Trophoblast cell (in vitro differentiated cells and primary cell): ENCODE results near the gene MYRIP.
"Not testable (repeated sequence)": the region's sequence is repeated elsewhere in the genome, so short reads cannot be mapped to it uniquely, and the experiment has no call there.

Experiments used
- DNase-seq, 2 donors: peaks; one replicate each; pipeline ENCODE4 v3.0.0-alpha.2; 2016
- H2AFZ ChIP-seq: 2 replicates; pipeline ENCODE4 v1.6.1; 2013; ENCODE audit warnings: low read length, moderate library complexity, mild to moderate bottlenecking; ENCODE audit not compliant: insufficient read depth, poor library complexity
- H2AK5ac ChIP-seq: 2 replicates; pipeline ENCODE4 v1.6.1; 2013; ENCODE audit warnings: mild to moderate bottlenecking, low read length
- H2BK120ac ChIP-seq: 2 replicates; pipeline ENCODE4 v1.6.1; 2013; ENCODE audit warnings: low read length, mild to moderate bottlenecking, moderate library complexity; ENCODE audit not compliant: insufficient read depth, poor library complexity
- H2BK12ac ChIP-seq: 2 replicates; pipeline ENCODE4 v1.6.1; 2013; ENCODE audit warnings: mild to moderate bottlenecking, low read length, moderate library complexity
- H2BK5ac ChIP-seq: 2 replicates; pipeline ENCODE4 v1.6.1; 2013; ENCODE audit warnings: low read length, low read depth, moderate library complexity, mild to moderate bottlenecking; ENCODE audit not compliant: poor library complexity
- H3K14ac ChIP-seq: 2 replicates; pipeline ENCODE4 v1.6.1; 2013; ENCODE audit warnings: mild to moderate bottlenecking, low read length
- H3K18ac ChIP-seq: 2 replicates; pipeline ENCODE4 v1.6.1; 2013; ENCODE audit warnings: mild to moderate bottlenecking, low read length
- H3K23ac ChIP-seq: 2 replicates; pipeline ENCODE4 v1.6.1; 2013; ENCODE audit warnings: low read length
- H3K27ac ChIP-seq: 2 replicates; pipeline ENCODE4 v1.5.1; 2013; ENCODE audit warnings: low read depth, mild to moderate bottlenecking, inconsistent platforms, low read length, moderate library complexity
- H3K27me3 ChIP-seq: 2 replicates; pipeline ENCODE4 v1.6.1; 2013; ENCODE audit warnings: inconsistent platforms, mild to moderate bottlenecking, low read length, moderate library complexity; ENCODE audit not compliant: insufficient read depth
- H3K36me3 ChIP-seq, 2 experiments: 1 replicate in 1 of 2; 2 replicates in 1 of 2; pipeline ENCODE4 v1.6.1; 2013; ENCODE audit warnings: low read length in 2 of 2, mild to moderate bottlenecking in 2 of 2, moderate library complexity in 1 of 2; ENCODE audit not compliant: insufficient read depth in 2 of 2, control insufficient read depth in 1 of 2
- H3K4ac ChIP-seq: 2 replicates; pipeline ENCODE4 v1.6.1; 2013; ENCODE audit warnings: low read depth, mild to moderate bottlenecking, low read length, moderate library complexity
- H3K4me1 ChIP-seq, 2 experiments: 1 replicate in 1 of 2; 2 replicates in 1 of 2; pipeline ENCODE4 v1.6.1; 2013; ENCODE audit warnings: low read length in 2 of 2, mild to moderate bottlenecking in 2 of 2, moderate library complexity in 1 of 2; ENCODE audit not compliant: insufficient read depth in 2 of 2, control insufficient read depth in 1 of 2
- H3K4me2 ChIP-seq: 2 replicates; pipeline ENCODE4 v1.6.1; 2013; ENCODE audit warnings: inconsistent platforms, mild to moderate bottlenecking, low read length, moderate library complexity
- H3K4me3 ChIP-seq: 2 replicates; pipeline ENCODE4 v1.5.1; 2013; ENCODE audit warnings: mild to moderate bottlenecking, low read depth, low read length, inconsistent platforms
- H3K79me1 ChIP-seq: one replicate; pipeline ENCODE4 v1.6.1; 2013; ENCODE audit warnings: low read length
- H3K79me2 ChIP-seq: 2 replicates; pipeline ENCODE4 v1.6.1; 2013; ENCODE audit warnings: low read length, mild to moderate bottlenecking; ENCODE audit not compliant: control insufficient read depth, insufficient read depth, poor library complexity
- H3K9ac ChIP-seq: 2 replicates; pipeline ENCODE4 v1.6.1; 2013; ENCODE audit warnings: mild to moderate bottlenecking, low read length
- H3K9me3 ChIP-seq: 2 replicates; pipeline ENCODE4 v1.6.1; 2013; ENCODE audit warnings: low read depth, mild to moderate bottlenecking, control low read depth, inconsistent platforms, low read length; ENCODE audit not compliant: insufficient read depth
- H4K12ac ChIP-seq: 2 replicates; pipeline ENCODE4 v1.6.1; 2013; ENCODE audit warnings: low read depth, mild to moderate bottlenecking, low read length, moderate library complexity
- H4K8ac ChIP-seq: 2 replicates; pipeline ENCODE4 v1.6.1; 2013; ENCODE audit warnings: low read depth, mild to moderate bottlenecking, low read length, moderate library complexity
- H4K91ac ChIP-seq: one replicate; pipeline ENCODE4 v1.6.1; 2013; ENCODE audit warnings: low read depth, mild to moderate bottlenecking, low read length, moderate library complexity
- WGBS: extraction: QIAGEN DNeasy Blood & Tissue Kit; methylation state at CpG from one replicate; pipeline ENCODE4 v1.1.7; 2013; ENCODE audit warnings: missing lambda C conversion rate; ENCODE audit not compliant: insufficient read length, insufficient coverage; ENCODE audit errors: extremely low coverage; 5-methylcytosine and 5-hydroxymethylcytosine counted together

Gene MYRIP

GRCh38 chr3:39765575-39765974 lies 43.8 kb upstream of the MYRIP start:
- no peaks in the 10 kb centered on the region for H3K79me1 ChIP-seq
- H2BK120ac ChIP-seq, result no peak overlapping the region
- no peak overlapping the region for H2BK12ac ChIP-seq
- H3K4me3 ChIP-seq, result no peak overlapping the region
- H3K14ac ChIP-seq, result no peak overlapping the region
- peaks cover 2% of the 10 kb centered on the region for H3K9me3 ChIP-seq
- no peak overlapping the region for H4K91ac ChIP-seq
- H4K8ac ChIP-seq, result no peak overlapping the region
- H3K4me1 ChIP-seq, result no peaks in the 10 kb centered on the region
- no peak overlapping the region for H3K27ac ChIP-seq
- no peak overlapping the region for H3K18ac ChIP-seq
- H4K12ac ChIP-seq, result no peak overlapping the region
- H2AFZ ChIP-seq, result no peak overlapping the region
- H3K9ac ChIP-seq, result no peak overlapping the region
- H3K27me3 ChIP-seq, result no peaks in the 10 kb centered on the region
- H2AK5ac ChIP-seq, result no peak overlapping the region
- DNase-seq, result no peak
- H3K36me3 ChIP-seq, result no peaks in the 10 kb centered on the region
- no peaks in the 10 kb centered on the region for H3K79me2 ChIP-seq
- no peak overlapping the region for H3K23ac ChIP-seq
- no peak overlapping the region for H3K4ac ChIP-seq
- H2BK5ac ChIP-seq, result no peak overlapping the region
- no peak overlapping the region for H3K4me2 ChIP-seq

GRCh38 chr3:39766433-39766832 lies 43.0 kb upstream of the MYRIP start:
- Histone ChIP-seq H3K4me1 (no peaks in the 10 kb centered on the region), H3K9me3 (peaks cover 2% of the 10 kb centered on the region), H3K79me2 (no peaks in the 10 kb centered on the region), H3K36me3 (no peaks in the 10 kb centered on the region), H4K8ac (no peak overlapping the region), H3K14ac (no peak overlapping the region), H3K27me3 (no peaks in the 10 kb centered on the region), H3K4me3 (no peak overlapping the region), H3K4me2 (no peak overlapping the region), H3K79me1 (no peaks in the 10 kb centered on the region), H4K91ac (no peak overlapping the region), H3K18ac (no peak overlapping the region), H2AFZ (no peak overlapping the region), H3K9ac (no peak overlapping the region), H3K4ac (no peak overlapping the region), H2BK12ac (no peak overlapping the region), H4K12ac (no peak overlapping the region), H3K27ac (no peak overlapping the region), H2AK5ac (no peak overlapping the region), H3K23ac (no peak overlapping the region), H2BK5ac (no peak overlapping the region), H2BK120ac (no peak overlapping the region)
- WGBS, result no CpG with 5 or more reads among the region's 1 CpG
- DNase-seq, result no peak

GRCh38 chr3:39766909-39767308 lies 42.5 kb upstream of the MYRIP start:
- H3K4ac ChIP-seq, H3K79me2 ChIP-seq, DNase-seq, H3K27me3 ChIP-seq, H2BK5ac ChIP-seq, H3K9ac ChIP-seq, H3K18ac ChIP-seq, H3K36me3 ChIP-seq, H2AK5ac ChIP-seq, H3K4me3 ChIP-seq, H2BK12ac ChIP-seq, H3K23ac ChIP-seq, H4K91ac ChIP-seq, H3K4me2 ChIP-seq, H2BK120ac ChIP-seq, H4K8ac ChIP-seq, H3K14ac ChIP-seq, H4K12ac ChIP-seq, H3K27ac ChIP-seq, H3K79me1 ChIP-seq, H2AFZ ChIP-seq, H3K9me3 ChIP-seq, H3K4me1 ChIP-seq: not testable (repeated sequence)

GRCh38 chr3:39778168-39778567 lies 31.2 kb upstream of the MYRIP start:
- H4K91ac ChIP-seq, H2BK120ac ChIP-seq, H2AK5ac ChIP-seq, H2AFZ ChIP-seq, H2BK12ac ChIP-seq, H3K36me3 ChIP-seq, DNase-seq, H3K9me3 ChIP-seq, H3K18ac ChIP-seq, H2BK5ac ChIP-seq, H3K9ac ChIP-seq, H3K27me3 ChIP-seq, H3K4me3 ChIP-seq, H3K14ac ChIP-seq, H3K4me2 ChIP-seq, H3K79me1 ChIP-seq, H3K23ac ChIP-seq, H3K4me1 ChIP-seq, H4K8ac ChIP-seq, H3K4ac ChIP-seq, H4K12ac ChIP-seq, H3K79me2 ChIP-seq, H3K27ac ChIP-seq: not testable (repeated sequence)
- WGBS, result no CpG with 5 or more reads among the region's 5 CpGs
